GM12878 (cell line): ENCODE results near the gene TOMM34. TPM values are rescaled to one million over a fixed set of nuclear protein-coding genes. Genes with fewer than 3 reads are reported as not detected.

Source experiments
- ATAC-seq: fragments of 200-7000 bp; cut with Tn5 transposase; 3 replicates; pipeline ENCODE4 v1.9.1; 2020; ENCODE audit warnings: mild to moderate bottlenecking, moderate library complexity
- BruUV-seq: library from RNA; stranded (reverse); fragments of 400-500 nt; replicated peaks from 2 replicates; lab custom pipeline; 2021; lab: Mats Ljungman, UMichigan
- CTCF ChIA-PET: fragments of 300-600 bp; sonication (Branson Sonifier 250); formaldehyde crosslinking; extraction: SDS; loops from one replicate; lab custom pipeline; 2021; ENCODE audit warnings: inconsistent platforms; lab: Yijun Ruan, JAX
- POLR2A ChIA-PET: fragments of 350-600 bp; formaldehyde crosslinking; extraction: SDS; loops from one replicate; lab custom pipeline; 2021; ENCODE audit warnings: inconsistent platforms; lab: Charles Lee
- RAD21 ChIA-PET: fragments of 300-600 bp; sonication (Branson Sonifier 250); formaldehyde crosslinking; loops from one replicate; lab custom pipeline; 2023; ENCODE audit warnings: antibody characterized with exemption; ENCODE audit not compliant: unreplicated experiment; lab: Charles Lee
- SMC1A ChIA-PET: fragments of 300-600 bp; sonication (Branson Sonifier 250); formaldehyde crosslinking; loops from one replicate; lab custom pipeline; 2023; ENCODE audit not compliant: unreplicated experiment, uncharacterized antibody; lab: Charles Lee
- DNase-seq: peaks from one replicate; pipeline ENCODE4 v3.0.0-alpha.2; 2011; ENCODE audit warnings: low read depth, low spot score
- FAIRE-seq: peaks from 3 replicates; lab custom pipeline; 2011; peaks lifted over from hg19 to GRCh38; lab: Jason Lieb, UNC
- H2AFZ ChIP-seq: 2 replicates; pipeline ENCODE4 v1.6.0; 2011; ENCODE audit warnings: low read depth, low read length, control low read depth; ENCODE audit not compliant: control insufficient read depth
- H3K27ac ChIP-seq: 2 replicates; pipeline ENCODE4 v1.5.1; 2011; ENCODE audit warnings: control low read depth; ENCODE audit not compliant: control insufficient read depth, insufficient read depth
- H3K27me3 ChIP-seq, 2 experiments: replicated peaks in 1 of 2; 2 replicates each; pipeline versions ENCODE4 v1.6.0 to v1.6.1; 2011; ENCODE audit warnings: low read length in 1 of 2; ENCODE audit not compliant: control insufficient read depth in 2 of 2, insufficient read depth in 2 of 2
- H3K36me3 ChIP-seq, 2 experiments: 2 replicates each; pipeline ENCODE4 v1.5.1; 2011; ENCODE audit warnings: low read length in 1 of 2; ENCODE audit not compliant: control insufficient read depth in 2 of 2, insufficient read depth in 2 of 2
- H3K4me1 ChIP-seq: 2 replicates; pipeline ENCODE4 v1.6.1; 2011; ENCODE audit warnings: mild to moderate bottlenecking, low read length, moderate library complexity, mixed read lengths; ENCODE audit not compliant: control insufficient read depth, insufficient read depth
- H3K4me2 ChIP-seq: 2 replicates; pipeline ENCODE4 v1.6.0; 2011; ENCODE audit warnings: control low read depth; ENCODE audit not compliant: control insufficient read depth, insufficient read depth
- H3K4me3 ChIP-seq: fragments of 200-600 bp; sonication (generic); 2 replicates; pipeline ENCODE4 v1.5.1; 2016
- H3K79me2 ChIP-seq: 2 replicates; pipeline ENCODE4 v1.6.0; 2011; ENCODE audit warnings: low read length; ENCODE audit not compliant: control insufficient read depth, insufficient read depth
- H3K9ac ChIP-seq: 2 replicates; pipeline ENCODE4 v1.8.0; 2011; ENCODE audit warnings: low read length, control low read depth, mixed read lengths; ENCODE audit not compliant: control insufficient read depth, insufficient read depth
- H3K9me3 ChIP-seq: replicated peaks from 3 replicates; pipeline ENCODE4 v1.5.1; 2011; ENCODE audit warnings: mild to moderate bottlenecking, low read length; ENCODE audit not compliant: control insufficient read depth, insufficient read depth
- H4K20me1 ChIP-seq: 2 replicates; pipeline ENCODE4 v1.6.0; 2011; ENCODE audit not compliant: control insufficient read depth, insufficient read depth
- BCL11A ChIP-seq: IDR thresholded peaks from 2 replicates; pipeline ENCODE4 v1.6.1; 2011; ENCODE audit warnings: low read depth, low read length
- BRCA1 ChIP-seq: IDR thresholded peaks from 2 replicates; pipeline ENCODE4 v1.6.1; 2011; ENCODE audit warnings: low read depth, low read length, improper control_type of control experiment
- FOXM1 ChIP-seq: IDR thresholded peaks from 2 replicates; pipeline ENCODE4 v1.6.1; 2012; ENCODE audit warnings: low read depth, mild to moderate bottlenecking, inconsistent platforms, low read length, moderate library complexity
- IKZF2 ChIP-seq, 2 experiments: fragments of 450-650 bp; IDR thresholded peaks; 2 replicates each; pipeline ENCODE4 v1.6.1; 2017; ENCODE audit warnings: mild to moderate bottlenecking in 2 of 2, moderate library complexity in 2 of 2
- JUNB ChIP-seq: IDR thresholded peaks from 2 replicates; pipeline ENCODE4 v1.6.1; 2016; ENCODE audit warnings: antibody characterized with exemption, mild to moderate bottlenecking
- MYC ChIP-seq: IDR thresholded peaks from 2 replicates; pipeline ENCODE4 v1.6.1; 2011; ENCODE audit warnings: mild to moderate bottlenecking, low read length, moderate library complexity, inconsistent platforms; ENCODE audit not compliant: insufficient read depth, insufficient replicate concordance, insufficient read length, severe bottlenecking
- PML ChIP-seq: IDR thresholded peaks from 2 replicates; pipeline ENCODE4 v1.6.1; 2012; ENCODE audit warnings: low read length, inconsistent platforms
- POLR2AphosphoS5 ChIP-seq: IDR thresholded peaks from 2 replicates; pipeline ENCODE4 v1.6.1; 2011; ENCODE audit warnings: mild to moderate bottlenecking, low read length, inconsistent platforms
- SMAD1 ChIP-seq: fragments of 450-650 bp; IDR thresholded peaks from 2 replicates; pipeline ENCODE4 v1.6.1; 2018; ENCODE audit warnings: mild to moderate bottlenecking, low read depth; ENCODE audit not compliant: partially characterized antibody
- SMAD5 ChIP-seq: IDR thresholded peaks from 2 replicates; pipeline ENCODE4 v1.6.1; 2016; ENCODE audit warnings: antibody characterized with exemption, low read depth
- TAF1 ChIP-seq: IDR thresholded peaks from 2 replicates; pipeline ENCODE4 v1.6.1; 2011; ENCODE audit warnings: mild to moderate bottlenecking, low read depth, low read length, borderline replicate concordance
- whole genome bisulfite sequencing: methylation state at CpG from one replicate; pipeline ENCODE4 v1.1.6; 2016; ENCODE audit warnings: low lambda C conversion rate; ENCODE audit not compliant: insufficient replicate concordance, insufficient coverage; ENCODE audit errors: missing lambda C conversion rate; 5-methylcytosine and 5-hydroxymethylcytosine counted together
- in situ Hi-C: fragments of 300-500 bp; cut with MboI; formaldehyde crosslinking; loops from 9 replicates; pipeline ENCODE4 v1.14.3; 2018; ENCODE audit warnings: mixed read lengths
- intact Hi-C: fragments of 100-400 bp; cut with micrococcal nuclease; formaldehyde crosslinking; loops from one replicate; pipeline ENCODE4 v1.14.2; 2022; ENCODE audit not compliant: unreplicated experiment
- polyA plus RNA-seq, 11 experiments: library from polyadenylated mRNA; depleted of rRNA in 4 of 11; unstranded in 6 of 11; stranded (reverse) in 5 of 11; fragments of >200 nt; fragmentation: Nextera tagmentation in 4 of 11; fragmentation: Illumina TruSeq in 1 of 11; extraction: Ambion mirVana in 4 of 11; extraction: Trizol in 1 of 11; gene quantifications; 1 replicate in 1 of 11; 2 replicates in 10 of 11; pipeline versions ENCODE4 v1.2.1 to v1.2.3, GENCODE V29; 2011 to 2016; ENCODE audit warnings: inconsistent platforms in 2 of 11, missing spikeins in 2 of 11, low read depth in 1 of 11
- total RNA-seq, 4 experiments: library from RNA; depleted of rRNA in 3 of 4; stranded (reverse); fragments of >200 nt in 3 of 4; fragmentation: Illumina TruSeq in 1 of 4; extraction: Trizol in 1 of 4; gene quantifications; 2 replicates each; pipeline versions ENCODE4 v1.2.1 to v1.2.3, GENCODE V29; 2013 to 2021

The TOMM34 gene
- total and polyA plus RNA-seq, 10 of the 15 experiments (the other 5 are each of a cell fraction or from before 2014, with no cell fraction given), result 14.0 to 73.8 (median 43.9) TPM

GRCh38 chr20:44979090-44979621 is 19.0 kb upstream of the TOMM34 start (continued):
- TF ChIP-seq IKZF2 (IDR thresholded peaks at IDR 0.05) (peak; percentile 31 to 37; a peak in 2 of 4 replicates), FOXM1 (0 out of 2 replicates have a peak, but pooled peaks have one; percentile 23), JUNB (no peak), BCL11A (0 out of 2 replicates have a peak, but pooled peaks have one; percentile 13), TAF1 (no peak)
- TF ChIP-seq, all 136 proteins: peak for 28

- FAIRE-seq, result no peak
- RAD21 ChIA-PET, result interaction anchor here (2.5 kb wide), 1 partner anchor 13 kb away, joined by 8 read pairs; no protein-coding TSS in a partner anchor
- H3K9ac ChIP-seq, result no peak overlapping the region
- no peaks in the 10 kb centered on the region for H3K9me3 ChIP-seq
- peaks cover 7 to 44% of the 10 kb centered on the region in 2 experiments for H3K36me3 ChIP-seq
- H3K79me2 ChIP-seq, result peaks cover 68% of the 10 kb centered on the region
- intact Hi-C loops (no loop called here), in situ Hi-C loops (no loop called here)
- WGBS, result 98% methylated on average over 4 of the region's 4 CpGs
- no TSS peak for BruUV-seq
- H3K27ac ChIP-seq, result no peak overlapping the region
- peaks cover 19% of the 10 kb centered on the region for H3K4me1 ChIP-seq
- no peaks in the 10 kb centered on the region for H3K27me3 ChIP-seq
- TF ChIP-seq MYC, result no peak
- 0 out of 2 replicates have a peak, but pooled peaks have one; percentile 34 for TF ChIP-seq SMAD5
- peak; percentile 69 for TF ChIP-seq POLR2AphosphoS5
- TF ChIP-seq BRCA1, result no peak
- TF ChIP-seq SMAD1, result no peak
- TF ChIP-seq PML, result no peak
- TF ChIP-seq, all 136 proteins: peak for 2
- ChIA-PET SMC1A (interaction anchor here (4.3 to 5.5 kb wide), 2 partner anchors 12 to 18 kb away, joined by 27 to 66 read pairs; partner anchors contain the start of genes STK4 and TOMM34), CTCF (interaction anchor here (0.7 to 5.4 kb wide), 6 partner anchors 16 to 822 kb away, joined by 3 to 21 read pairs (median 5); partner anchors contain the start of gene TOMM34), POLR2A (interaction anchor here (2.2 kb wide), 1 partner anchor 16 kb away, joined by 8 read pairs; the partner anchor contains the start of gene TOMM34)
- ATAC-seq (no peak), DNase-seq (no peak)
- Histone ChIP-seq H3K4me3 (no peak overlapping the region), H2AFZ (no peak overlapping the region), H3K4me2 (no peak overlapping the region), H4K20me1 (no peaks in the 10 kb centered on the region)
Observed at GRCh38 chr20:44976698-44977097, 16.5 kb upstream of the TOMM34 start.
